Measurements from ENCODE around the gene CHI3L1. TPM values are rescaled to one million over a fixed set of nuclear protein-coding genes. Genes with fewer than 3 reads are reported as not detected.

CHI3L1 gene
- total and polyA plus RNA-seq, 4 donors, result 5.0 to 34.7 (median 15.9) TPM

- WGBS, result 88% methylated on average over 23 of the region's 23 CpGs
- H3K9ac ChIP-seq (ENCODE audit: low read depth in 1 of 2, low read length in 2 of 2), result no peak overlapping the region
- H3K4me3 ChIP-seq (ENCODE audit: low read depth in 1 of 3, low read length in 3 of 3), result no peak overlapping the region
- DNase-seq (ENCODE audit: low spot score), result no peak
- H3K9me3 ChIP-seq (ENCODE audit: control insufficient read depth in 4 of 4, low read length in 3 of 4), result no peaks in the 10 kb centered on the region
- no peaks in the 10 kb centered on the region for H3K36me3 ChIP-seq (ENCODE audit: control insufficient read depth in 4 of 4, insufficient read depth in 3 of 4, low read depth in 1 of 4, low read length in 3 of 4)
- TF ChIP-seq YY1 (IDR thresholded peaks at IDR 0.05) (no peak), JUND (IDR thresholded peaks at IDR 0.05) (no peak), NR2F2 (IDR thresholded peaks at IDR 0.05) (no peak)
- TF ChIP-seq, protein P1, sequence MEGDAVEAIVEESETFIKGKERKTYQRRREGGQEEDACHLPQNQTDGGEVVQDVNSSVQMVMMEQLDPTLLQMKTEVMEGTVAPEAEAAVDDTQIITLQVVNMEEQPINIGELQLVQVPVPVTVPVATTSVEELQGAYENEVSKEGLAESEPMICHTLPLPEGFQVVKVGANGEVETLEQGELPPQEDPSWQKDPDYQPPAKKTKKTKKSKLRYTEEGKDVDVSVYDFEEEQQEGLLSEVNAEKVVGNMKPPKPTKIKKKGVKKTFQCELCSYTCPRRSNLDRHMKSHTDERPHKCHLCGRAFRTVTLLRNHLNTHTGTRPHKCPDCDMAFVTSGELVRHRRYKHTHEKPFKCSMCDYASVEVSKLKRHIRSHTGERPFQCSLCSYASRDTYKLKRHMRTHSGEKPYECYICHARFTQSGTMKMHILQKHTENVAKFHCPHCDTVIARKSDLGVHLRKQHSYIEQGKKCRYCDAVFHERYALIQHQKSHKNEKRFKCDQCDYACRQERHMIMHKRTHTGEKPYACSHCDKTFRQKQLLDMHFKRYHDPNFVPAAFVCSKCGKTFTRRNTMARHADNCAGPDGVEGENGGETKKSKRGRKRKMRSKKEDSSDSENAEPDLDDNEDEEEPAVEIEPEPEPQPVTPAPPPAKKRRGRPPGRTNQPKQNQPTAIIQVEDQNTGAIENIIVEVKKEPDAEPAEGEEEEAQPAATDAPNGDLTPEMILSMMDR (IDR thresholded peaks at IDR 0.05; ENCODE audit: low read depth, low read length, missing input control), result no peak
- TF ChIP-seq, protein P2, sequence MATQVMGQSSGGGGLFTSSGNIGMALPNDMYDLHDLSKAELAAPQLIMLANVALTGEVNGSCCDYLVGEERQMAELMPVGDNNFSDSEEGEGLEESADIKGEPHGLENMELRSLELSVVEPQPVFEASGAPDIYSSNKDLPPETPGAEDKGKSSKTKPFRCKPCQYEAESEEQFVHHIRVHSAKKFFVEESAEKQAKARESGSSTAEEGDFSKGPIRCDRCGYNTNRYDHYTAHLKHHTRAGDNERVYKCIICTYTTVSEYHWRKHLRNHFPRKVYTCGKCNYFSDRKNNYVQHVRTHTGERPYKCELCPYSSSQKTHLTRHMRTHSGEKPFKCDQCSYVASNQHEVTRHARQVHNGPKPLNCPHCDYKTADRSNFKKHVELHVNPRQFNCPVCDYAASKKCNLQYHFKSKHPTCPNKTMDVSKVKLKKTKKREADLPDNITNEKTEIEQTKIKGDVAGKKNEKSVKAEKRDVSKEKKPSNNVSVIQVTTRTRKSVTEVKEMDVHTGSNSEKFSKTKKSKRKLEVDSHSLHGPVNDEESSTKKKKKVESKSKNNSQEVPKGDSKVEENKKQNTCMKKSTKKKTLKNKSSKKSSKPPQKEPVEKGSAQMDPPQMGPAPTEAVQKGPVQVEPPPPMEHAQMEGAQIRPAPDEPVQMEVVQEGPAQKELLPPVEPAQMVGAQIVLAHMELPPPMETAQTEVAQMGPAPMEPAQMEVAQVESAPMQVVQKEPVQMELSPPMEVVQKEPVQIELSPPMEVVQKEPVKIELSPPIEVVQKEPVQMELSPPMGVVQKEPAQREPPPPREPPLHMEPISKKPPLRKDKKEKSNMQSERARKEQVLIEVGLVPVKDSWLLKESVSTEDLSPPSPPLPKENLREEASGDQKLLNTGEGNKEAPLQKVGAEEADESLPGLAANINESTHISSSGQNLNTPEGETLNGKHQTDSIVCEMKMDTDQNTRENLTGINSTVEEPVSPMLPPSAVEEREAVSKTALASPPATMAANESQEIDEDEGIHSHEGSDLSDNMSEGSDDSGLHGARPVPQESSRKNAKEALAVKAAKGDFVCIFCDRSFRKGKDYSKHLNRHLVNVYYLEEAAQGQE (IDR thresholded peaks at IDR 0.05), result no peak
- TF ChIP-seq, protein P3, sequence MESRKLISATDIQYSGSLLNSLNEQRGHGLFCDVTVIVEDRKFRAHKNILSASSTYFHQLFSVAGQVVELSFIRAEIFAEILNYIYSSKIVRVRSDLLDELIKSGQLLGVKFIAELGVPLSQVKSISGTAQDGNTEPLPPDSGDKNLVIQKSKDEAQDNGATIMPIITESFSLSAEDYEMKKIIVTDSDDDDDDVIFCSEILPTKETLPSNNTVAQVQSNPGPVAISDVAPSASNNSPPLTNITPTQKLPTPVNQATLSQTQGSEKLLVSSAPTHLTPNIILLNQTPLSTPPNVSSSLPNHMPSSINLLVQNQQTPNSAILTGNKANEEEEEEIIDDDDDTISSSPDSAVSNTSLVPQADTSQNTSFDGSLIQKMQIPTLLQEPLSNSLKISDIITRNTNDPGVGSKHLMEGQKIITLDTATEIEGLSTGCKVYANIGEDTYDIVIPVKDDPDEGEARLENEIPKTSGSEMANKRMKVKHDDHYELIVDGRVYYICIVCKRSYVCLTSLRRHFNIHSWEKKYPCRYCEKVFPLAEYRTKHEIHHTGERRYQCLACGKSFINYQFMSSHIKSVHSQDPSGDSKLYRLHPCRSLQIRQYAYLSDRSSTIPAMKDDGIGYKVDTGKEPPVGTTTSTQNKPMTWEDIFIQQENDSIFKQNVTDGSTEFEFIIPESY (IDR thresholded peaks at IDR 0.05), result no peak
- peaks cover 0 to 2% (median 0%) of the 10 kb centered on the region in 4 donors for H3K27me3 ChIP-seq (ENCODE audit: control insufficient read depth in 4 of 4, insufficient read depth in 4 of 4, low read length in 3 of 4)
- no peaks in the 10 kb centered on the region for H3K4me1 ChIP-seq (ENCODE audit: control insufficient read depth in 4 of 4, insufficient read depth in 4 of 4, low read length in 3 of 4)
- no peak overlapping the region for H3K27ac ChIP-seq (ENCODE audit: low read depth in 1 of 2, low read length in 2 of 2)
Measured at GRCh38 chr1:203167026-203167912, 19.2 kb downstream of the CHI3L1 start.

- Histone ChIP-seq H3K27ac (ENCODE audit: low read depth in 1 of 2, low read length in 2 of 2) (no peak overlapping the region), H3K4me1 (ENCODE audit: control insufficient read depth in 4 of 4, insufficient read depth in 4 of 4, low read length in 3 of 4) (no peaks in the 10 kb centered on the region), H3K9me3 (ENCODE audit: control insufficient read depth in 4 of 4, low read length in 3 of 4) (no peaks in the 10 kb centered on the region), H3K9ac (ENCODE audit: low read depth in 1 of 2, low read length in 2 of 2) (no peak overlapping the region), H3K36me3 (ENCODE audit: control insufficient read depth in 4 of 4, insufficient read depth in 3 of 4, low read depth in 1 of 4, low read length in 3 of 4) (no peaks in the 10 kb centered on the region), H3K27me3 (ENCODE audit: control insufficient read depth in 4 of 4, insufficient read depth in 4 of 4, low read length in 3 of 4) (peaks cover 0 to 2% (median 0%) of the 10 kb centered on the region in 4 donors), H3K4me3 (ENCODE audit: low read depth in 1 of 3, low read length in 3 of 3) (no peak overlapping the region)
- TF ChIP-seq NR2F2 (IDR thresholded peaks at IDR 0.05) (no peak), SP1 (IDR thresholded peaks at IDR 0.05) (no peak), FOXA1 (IDR thresholded peaks at IDR 0.05) (no peak), HNF4G (IDR thresholded peaks at IDR 0.05) (no peak), FOXA2 (IDR thresholded peaks at IDR 0.05) (no peak), JUND (IDR thresholded peaks at IDR 0.05) (no peak), HNF4A (conservative IDR thresholded peaks at IDR 0.05) (no peak), RAD21 (IDR thresholded peaks at IDR 0.05) (peak; percentile 60 to 70), EGR1 (IDR thresholded peaks at IDR 0.05; ENCODE audit: low read depth in 2 of 2) (no peak)
- TF ChIP-seq, protein P1 (IDR thresholded peaks at IDR 0.05; ENCODE audit: low read depth, low read length, missing input control), result peak; percentile 35
- DNase-seq (ENCODE audit: low spot score), result no peak
- 54% methylated on average over 14 of the region's 14 CpGs for WGBS
Measured at GRCh38 chr1:203166192-203166940, 20.1 kb downstream of the CHI3L1 start.
